ENCODE results near the gene SIK3. TPM values are rescaled to one million over a fixed set of nuclear protein-coding genes. Genes with fewer than 3 reads are reported as not detected.

The SIK3 gene
- total RNA-seq, 4 donors from 2014 or later: 31.7 to 56.1 (median 45.3) TPM

GRCh38 chr11:116865696-116866095 lies 232.5 kb downstream of the SIK3 start:
- Histone ChIP-seq H3K27ac (no peak overlapping the region), H3K9me3 (no peaks in the 10 kb centered on the region), H3K4me1 (no peaks in the 10 kb centered on the region), H3K36me3 (peaks cover 0 to 100% of the 10 kb centered on the region in 2 donors), H3K27me3 (no peaks in the 10 kb centered on the region), H3K4me3 (no peak overlapping the region)
- TF ChIP-seq CTCF (IDR thresholded peaks at IDR 0.05): no peak
- TF ChIP-seq POLR2AphosphoS5 (IDR thresholded peaks at IDR 0.05): no peak
- TF ChIP-seq POLR2A (IDR thresholded peaks at IDR 0.05): no peak
- no peak for TF ChIP-seq EP300 (IDR thresholded peaks at IDR 0.05)
- 70 to 80% methylated on average over 1 of the region's 1 CpG for WGBS, 2 donors (ENCODE audit: low coverage in 1 of 2)
- no peak for ATAC-seq

GRCh38 chr11:116864531-116864930 lies 233.7 kb downstream of the SIK3 start:
- TF ChIP-seq POLR2AphosphoS5 (IDR thresholded peaks at IDR 0.05): no peak
- TF ChIP-seq POLR2A (IDR thresholded peaks at IDR 0.05): no peak
- no peak for TF ChIP-seq EP300 (IDR thresholded peaks at IDR 0.05)
- TF ChIP-seq CTCF (IDR thresholded peaks at IDR 0.05): no peak
- H3K36me3 ChIP-seq: peaks cover 0 to 100% of the 10 kb centered on the region in 2 donors
- H3K4me1 ChIP-seq: no peaks in the 10 kb centered on the region
- H3K9me3 ChIP-seq: no peaks in the 10 kb centered on the region
- 29 to 94% methylated on average over 1 to 5 of the region's 5 CpGs for WGBS, 2 donors (ENCODE audit: low coverage in 1 of 2)
- H3K27ac ChIP-seq: no peak overlapping the region
- ATAC-seq: no peak
- H3K27me3 ChIP-seq: no peaks in the 10 kb centered on the region
- no peak overlapping the region for H3K4me3 ChIP-seq

- WGBS, 2 donors (ENCODE audit: low coverage in 1 of 2): 85 to 100% methylated on average over 2 of the region's 3 CpGs
- no peak for TF ChIP-seq CTCF (IDR thresholded peaks at IDR 0.05)
- no peak for TF ChIP-seq POLR2AphosphoS5 (IDR thresholded peaks at IDR 0.05)
Observed at GRCh38 chr11:116862951-116863350, 235.3 kb downstream of the SIK3 start.

GRCh38 chr11:116862185-116862584 lies 236.0 kb downstream of the SIK3 start:
- Histone ChIP-seq H3K4me1 (no peaks in the 10 kb centered on the region), H3K4me3 (no peak overlapping the region), H3K9me3 (no peaks in the 10 kb centered on the region), H3K27ac (no peak overlapping the region), H3K36me3 (peaks cover 0 to 100% of the 10 kb centered on the region in 2 donors), H3K27me3 (no peaks in the 10 kb centered on the region)
- no peak for ATAC-seq
- 67% methylated on average over 1 of the region's 3 CpGs; no CpG with 5 or more reads in 1 of the 2 donors for WGBS, 2 donors (ENCODE audit: low coverage in 1 of 2)
- TF ChIP-seq EP300 (IDR thresholded peaks at IDR 0.05) (no peak), POLR2A (IDR thresholded peaks at IDR 0.05) (no peak), CTCF (IDR thresholded peaks at IDR 0.05) (no peak), POLR2AphosphoS5 (IDR thresholded peaks at IDR 0.05) (no peak)

More at GRCh38 chr11:116862951-116863350, 235.3 kb downstream of the SIK3 start:
- Histone ChIP-seq H3K9me3 (no peaks in the 10 kb centered on the region), H3K27ac (no peak overlapping the region), H3K27me3 (no peaks in the 10 kb centered on the region), H3K4me3 (no peak overlapping the region), H3K36me3 (peaks cover 0 to 100% of the 10 kb centered on the region in 2 donors), H3K4me1 (no peaks in the 10 kb centered on the region)
- ATAC-seq: no peak

GRCh38 chr11:116861539-116861938 lies 236.7 kb downstream of the SIK3 start:
- TF ChIP-seq POLR2A (IDR thresholded peaks at IDR 0.05) (no peak), EP300 (IDR thresholded peaks at IDR 0.05) (no peak), POLR2AphosphoS5 (IDR thresholded peaks at IDR 0.05) (no peak), CTCF (IDR thresholded peaks at IDR 0.05) (no peak)
- no peaks in the 10 kb centered on the region for H3K4me1 ChIP-seq
- no peak for ATAC-seq
- WGBS, 2 donors (ENCODE audit: low coverage in 1 of 2): 57 to 69% methylated on average over 1 of the region's 1 CpG
- H3K9me3 ChIP-seq: no peaks in the 10 kb centered on the region
- H3K4me3 ChIP-seq: no peak overlapping the region
- H3K36me3 ChIP-seq: peaks cover 0 to 100% of the 10 kb centered on the region in 2 donors
- H3K27ac ChIP-seq: no peak overlapping the region
- no peaks in the 10 kb centered on the region for H3K27me3 ChIP-seq

All from gastroesophageal sphincter (tissue), 4 donors.